ENCODE measurements around the gene NTM. TPM values are rescaled to one million over a fixed set of nuclear protein-coding genes. Genes with fewer than 3 reads are reported as not detected.

NTM gene
- total and polyA plus RNA-seq, 2 donors from 2014 or later, result 0.92 to 10.3 TPM

- H3K27me3 ChIP-seq (ENCODE audit: control insufficient read depth, insufficient read depth, low read length), result no peaks in the 10 kb centered on the region
- FAIRE-seq (no peak), DNase-seq (no peak)
- no peak for TF ChIP-seq CTCF (IDR thresholded peaks at IDR 0.05; ENCODE audit: borderline replicate concordance, extremely low read depth, insufficient read depth)
- H3K9ac ChIP-seq (ENCODE audit: low read length in 3 of 3), result no peak overlapping the region
- intact Hi-C loops (cut with DNase I), result no loop called here
- H3K4me3 ChIP-seq (ENCODE audit: low read length in 3 of 3), result no peak overlapping the region
- no peaks in the 10 kb centered on the region for H3K4me1 ChIP-seq (ENCODE audit: control insufficient read depth in 2 of 3, insufficient read depth in 2 of 3, low read depth in 1 of 3, low read length in 3 of 3)
- no peaks in the 10 kb centered on the region for H3K36me3 ChIP-seq (ENCODE audit: control insufficient read depth in 2 of 3, insufficient read depth in 3 of 3, low read length in 3 of 3)
- H3K9me3 ChIP-seq (ENCODE audit: control insufficient read depth in 2 of 3, insufficient read depth in 1 of 3, low read length in 3 of 3), result no peaks in the 10 kb centered on the region
- H3K27ac ChIP-seq (ENCODE audit: low read depth in 2 of 2, low read length in 2 of 2), result no peak overlapping the region
Observed at GRCh38 chr11:131854391-131854790, 484.0 kb downstream of the NTM start.

DNA sequence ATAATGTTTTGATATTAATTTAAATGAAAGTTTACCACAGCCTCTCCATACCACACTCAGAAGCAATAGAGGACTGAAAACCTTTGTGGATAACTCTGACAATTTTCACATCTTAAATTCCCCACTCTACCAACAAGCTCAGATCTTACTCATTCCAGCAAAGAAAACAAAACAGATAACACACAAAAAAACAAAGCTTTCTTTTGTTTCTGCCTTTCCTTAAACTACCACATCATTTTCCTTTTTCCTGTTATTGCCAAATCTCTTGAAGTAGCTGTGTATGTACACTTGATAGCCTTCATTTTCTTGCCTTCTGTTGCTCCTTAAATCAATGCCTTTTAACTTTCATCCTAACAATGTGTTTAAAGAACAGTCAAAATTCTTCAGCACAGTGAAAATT, 484.9 kb downstream of the NTM start:
- Histone ChIP-seq H3K4me1 (ENCODE audit: control insufficient read depth in 2 of 3, insufficient read depth in 2 of 3, low read depth in 1 of 3, low read length in 3 of 3) (no peaks in the 10 kb centered on the region), H3K9me3 (ENCODE audit: control insufficient read depth in 2 of 3, insufficient read depth in 1 of 3, low read length in 3 of 3) (no peaks in the 10 kb centered on the region), H3K27me3 (ENCODE audit: control insufficient read depth, insufficient read depth, low read length) (no peaks in the 10 kb centered on the region), H3K4me3 (ENCODE audit: low read length in 3 of 3) (no peak overlapping the region), H3K36me3 (ENCODE audit: control insufficient read depth in 2 of 3, insufficient read depth in 3 of 3, low read length in 3 of 3) (no peaks in the 10 kb centered on the region), H3K9ac (ENCODE audit: low read length in 3 of 3) (no peak overlapping the region), H3K27ac (ENCODE audit: low read depth in 2 of 2, low read length in 2 of 2) (no peak overlapping the region)
- FAIRE-seq, result no peak
- no peak for DNase-seq
- intact Hi-C loops (cut with DNase I), result no loop called here
- no peak for TF ChIP-seq CTCF (IDR thresholded peaks at IDR 0.05; ENCODE audit: borderline replicate concordance, extremely low read depth, insufficient read depth)

GRCh38 chr11:131857246-131857645, 486.8 kb downstream of the NTM start:
- H3K4me1 ChIP-seq (ENCODE audit: control insufficient read depth in 2 of 3, insufficient read depth in 2 of 3, low read depth in 1 of 3, low read length in 3 of 3), result no peaks in the 10 kb centered on the region
- H3K4me3 ChIP-seq (ENCODE audit: low read length in 3 of 3), result no peak overlapping the region
- no peak for TF ChIP-seq CTCF (IDR thresholded peaks at IDR 0.05; ENCODE audit: borderline replicate concordance, extremely low read depth, insufficient read depth)
- intact Hi-C loops (cut with DNase I), result no loop called here
- H3K9me3 ChIP-seq (ENCODE audit: control insufficient read depth in 2 of 3, insufficient read depth in 1 of 3, low read length in 3 of 3), result no peaks in the 10 kb centered on the region
- no peak overlapping the region for H3K9ac ChIP-seq (ENCODE audit: low read length in 3 of 3)
- no peak overlapping the region for H3K27ac ChIP-seq (ENCODE audit: low read depth in 2 of 2, low read length in 2 of 2)
- H3K27me3 ChIP-seq (ENCODE audit: control insufficient read depth, insufficient read depth, low read length), result no peaks in the 10 kb centered on the region
- FAIRE-seq (no peak), DNase-seq (peak in 1 of 5 donors; percentile 43)
- no peaks in the 10 kb centered on the region for H3K36me3 ChIP-seq (ENCODE audit: control insufficient read depth in 2 of 3, insufficient read depth in 3 of 3, low read length in 3 of 3)

GRCh38 chr11:131858505-131858904, 488.1 kb downstream of the NTM start:
- no peaks in the 10 kb centered on the region for H3K36me3 ChIP-seq (ENCODE audit: control insufficient read depth in 2 of 3, insufficient read depth in 3 of 3, low read length in 3 of 3)
- no peaks in the 10 kb centered on the region for H3K27me3 ChIP-seq (ENCODE audit: control insufficient read depth, insufficient read depth, low read length)
- FAIRE-seq (no peak), DNase-seq (peak in 3 of 5 donors; percentile 21 to 65 (median 42))
- intact Hi-C loops (cut with DNase I), result no loop called here
- no peak overlapping the region for H3K4me3 ChIP-seq (ENCODE audit: low read length in 3 of 3)
- H3K27ac ChIP-seq (ENCODE audit: low read depth in 2 of 2, low read length in 2 of 2), result no peak overlapping the region
- no peaks in the 10 kb centered on the region for H3K4me1 ChIP-seq (ENCODE audit: control insufficient read depth in 2 of 3, insufficient read depth in 2 of 3, low read depth in 1 of 3, low read length in 3 of 3)
- H3K9me3 ChIP-seq (ENCODE audit: control insufficient read depth in 2 of 3, insufficient read depth in 1 of 3, low read length in 3 of 3), result no peaks in the 10 kb centered on the region
- no peak overlapping the region for H3K9ac ChIP-seq (ENCODE audit: low read length in 3 of 3)
- TF ChIP-seq CTCF (IDR thresholded peaks at IDR 0.05; ENCODE audit: borderline replicate concordance, extremely low read depth, insufficient read depth), result no peak
